HepG2 (cell line): ENCODE measurements around the gene ZPR1. TPM values are rescaled to one million over a fixed set of nuclear protein-coding genes. Genes with fewer than 3 reads are reported as not detected.

Experiments used
- EP300 ChIP-seq, 3 experiments: sonication (generic) in 1 of 3; formaldehyde crosslinking in 1 of 3; IDR thresholded peaks; 2 replicates each; pipeline versions ENCODE4 v1.5.1 to v1.6.1; 2011 to 2020; ENCODE audit warnings: low read depth in 2 of 3, low read length in 2 of 3, borderline replicate concordance in 1 of 3, improper control_type of control experiment in 1 of 3, mild to moderate bottlenecking in 1 of 3, missing genetic modification reagents in 1 of 3, moderate library complexity in 1 of 3
- NR2F1 ChIP-seq, 2 experiments: fragments of 450-650 bp in 1 of 2; formaldehyde crosslinking in 1 of 2; IDR thresholded peaks; 2 replicates each; pipeline versions ENCODE4 v1.5.0 to v1.6.1; 2016 to 2020; ENCODE audit warnings: mild to moderate bottlenecking in 1 of 2, missing compliant biosample characterization in 1 of 2, missing genetic modification reagents in 1 of 2, moderate library complexity in 1 of 2
- PPARG ChIP-seq: conservative IDR thresholded peaks from 2 replicates; pipeline ENCODE4 v1.6.1; 2016; ENCODE audit warnings: missing biosample characterization, missing genetic modification reagents
- SALL1 ChIP-seq: sonication (generic); formaldehyde crosslinking; IDR thresholded peaks from 2 replicates; pipeline ENCODE4 v1.8.0; 2022; ENCODE audit warnings: mild to moderate bottlenecking, missing genetic modification reagents
- SOX6 ChIP-seq, 2 experiments: fragments of 450-650 bp in 1 of 2; sonication (generic) in 1 of 2; formaldehyde crosslinking in 1 of 2; IDR thresholded peaks; 2 replicates each; pipeline versions ENCODE4 v1.4.0 to v1.6.1; 2017 to 2020; ENCODE audit warnings: antibody characterized with exemption in 1 of 2, mild to moderate bottlenecking in 1 of 2, missing genetic modification reagents in 1 of 2
- SPEN ChIP-seq: sonication (generic); formaldehyde crosslinking; IDR thresholded peaks from 2 replicates; pipeline ENCODE4 v1.5.1; 2020; ENCODE audit warnings: low read depth, mild to moderate bottlenecking, missing genetic modification reagents
- TBX2 ChIP-seq: sonication (generic); formaldehyde crosslinking; IDR thresholded peaks from 2 replicates; pipeline ENCODE4 v1.5.0; 2020; ENCODE audit warnings: missing genetic modification reagents, mild to moderate bottlenecking, borderline replicate concordance
- UBTF ChIP-seq: sonication (generic); formaldehyde crosslinking; IDR thresholded peaks from 2 replicates; pipeline ENCODE4 v1.4.0; 2020; ENCODE audit warnings: mild to moderate bottlenecking, missing genetic modification reagents
- ZMYM2 ChIP-seq: sonication (generic); formaldehyde crosslinking; IDR thresholded peaks from 2 replicates; pipeline ENCODE4 v1.8.0; 2022; ENCODE audit warnings: mild to moderate bottlenecking, missing genetic modification reagents
- ZMYM3 ChIP-seq: sonication (generic); formaldehyde crosslinking; IDR thresholded peaks from 2 replicates; pipeline ENCODE4 v1.5.1; 2020; ENCODE audit warnings: mild to moderate bottlenecking, missing genetic modification reagents
- ZNF564 ChIP-seq: sonication (generic); formaldehyde crosslinking; IDR thresholded peaks from 2 replicates; pipeline ENCODE4 v1.8.1; 2023; ENCODE audit warnings: mild to moderate bottlenecking, missing genetic modification reagents
- ZNF609 ChIP-seq: sonication (generic); formaldehyde crosslinking; IDR thresholded peaks from 2 replicates; pipeline ENCODE4 v1.4.0; 2020; ENCODE audit warnings: mild to moderate bottlenecking, missing genetic modification reagents, borderline replicate concordance
- ZNF615 ChIP-seq: sonication (generic); formaldehyde crosslinking; IDR thresholded peaks from 2 replicates; pipeline ENCODE4 v1.5.0; 2020; ENCODE audit warnings: mild to moderate bottlenecking, missing genetic modification reagents, borderline replicate concordance
- ZNF839 ChIP-seq: sonication (generic); formaldehyde crosslinking; IDR thresholded peaks from 2 replicates; pipeline ENCODE4 v1.4.0; 2020; ENCODE audit warnings: missing genetic modification reagents, mild to moderate bottlenecking, borderline replicate concordance
- polyA plus RNA-seq, 8 experiments: library from polyadenylated mRNA; depleted of rRNA in 3 of 8; stranded (reverse) in 7 of 8; unstranded in 1 of 8; fragments of >200 nt; fragmentation: Illumina TruSeq in 4 of 8; extraction: Trizol in 4 of 8; gene quantifications; 2 replicates each; pipeline versions ENCODE4 v1.2.1 to v1.2.3, GENCODE V29; 2011 to 2016; ENCODE audit warnings: low read depth in 4 of 8, missing spikeins in 1 of 8, mixed read lengths in 1 of 8; ENCODE audit not compliant: insufficient read depth in 1 of 8
- total RNA-seq, 5 experiments: library from RNA; depleted of rRNA; stranded (reverse); fragments of >200 nt; fragmentation: Illumina TruSeq; extraction: Trizol; gene quantifications; 2 replicates each; pipeline ENCODE4 v1.2.3, GENCODE V29; 2016; ENCODE audit warnings: low read depth in 1 of 5
- TF ChIP-seq, protein P1 (sequence below): sonication (generic); formaldehyde crosslinking; IDR thresholded peaks from 2 replicates; pipeline ENCODE4 v1.4.0; 2020; ENCODE audit warnings: missing genetic modification reagents, borderline replicate concordance

Gene ZPR1
- total and polyA plus RNA-seq, 2 of the 13 experiments (the other 11 are each of a cell fraction or from before 2014, with no cell fraction given): 40.0 to 79.3 TPM

DNA sequence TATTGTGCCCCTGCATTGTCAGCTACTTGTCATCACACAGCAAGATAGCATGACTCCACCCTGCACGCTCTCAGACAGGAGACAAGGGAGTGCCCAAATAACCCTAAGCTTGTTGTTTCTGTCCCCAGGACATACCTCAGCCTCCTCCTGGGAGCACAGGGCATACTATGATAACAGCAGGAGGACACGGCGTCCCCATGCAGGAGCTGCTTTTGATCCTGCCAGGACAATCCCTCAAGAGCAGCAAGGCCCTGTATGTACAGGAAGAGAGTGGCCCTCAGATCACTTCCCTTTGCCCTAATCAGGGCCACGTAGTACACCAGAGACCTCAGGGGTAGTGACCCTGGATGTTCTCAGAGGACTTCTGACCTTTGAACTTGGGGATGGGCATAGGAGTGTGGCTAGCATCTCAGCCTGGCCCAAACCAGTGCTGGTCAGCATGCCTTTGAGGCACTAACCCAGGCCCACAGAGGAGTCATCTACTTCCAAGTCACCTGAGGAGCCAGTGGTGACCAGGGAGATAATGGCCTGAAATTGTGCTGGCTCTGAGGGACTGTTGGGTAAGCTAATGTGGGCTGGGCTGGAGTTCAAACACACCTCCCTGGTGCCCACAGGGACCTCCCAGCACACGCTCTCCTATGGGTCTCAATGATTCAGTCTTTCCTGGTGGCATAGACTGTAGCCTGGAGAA, 26.1 kb upstream of the ZPR1 start (continued):
- TF ChIP-seq EP300 (IDR thresholded peaks at IDR 0.05; ENCODE audit: low read depth in 2 of 2, low read length in 2 of 2) (peak in 1 of 2 experiments; percentile 25; a peak in 2 of 4 replicates), EP300 (CRISPR knock-in tag; IDR thresholded peaks at IDR 0.05; ENCODE audit: borderline replicate concordance) (no peak), ZNF609 (CRISPR knock-in tag) (peak; percentile 36; the same call in 1 of the 2 replicates), PPARG (peak; percentile 90), ZNF615 (CRISPR knock-in tag) (no peak), SALL1 (CRISPR knock-in tag) (peak; percentile 62), SOX6 (IDR thresholded peaks at IDR 0.05) (no peak), SOX6 (CRISPR knock-in tag; IDR thresholded peaks at IDR 0.05) (peak; percentile 45; the same call in 1 of the 2 replicates), SPEN (CRISPR knock-in tag) (0 out of 2 replicates have a peak, but pooled peaks have one; percentile 30), NR2F1 (CRISPR knock-in tag; IDR thresholded peaks at IDR 0.05) (0 out of 4 replicates have a peak, but pooled peaks of 1 of the 2 experiments have one; percentile 41), ZMYM2 (CRISPR knock-in tag) (peak; percentile 82), ZNF564 (CRISPR knock-in tag) (no peak), ZMYM3 (CRISPR knock-in tag) (peak; percentile 82), UBTF (peak; percentile 21; the same call in 1 of the 2 replicates), ZNF839 (no peak), TBX2 (CRISPR knock-in tag) (peak; percentile 26; the same call in 1 of the 2 replicates)
- TF ChIP-seq, protein P1, sequence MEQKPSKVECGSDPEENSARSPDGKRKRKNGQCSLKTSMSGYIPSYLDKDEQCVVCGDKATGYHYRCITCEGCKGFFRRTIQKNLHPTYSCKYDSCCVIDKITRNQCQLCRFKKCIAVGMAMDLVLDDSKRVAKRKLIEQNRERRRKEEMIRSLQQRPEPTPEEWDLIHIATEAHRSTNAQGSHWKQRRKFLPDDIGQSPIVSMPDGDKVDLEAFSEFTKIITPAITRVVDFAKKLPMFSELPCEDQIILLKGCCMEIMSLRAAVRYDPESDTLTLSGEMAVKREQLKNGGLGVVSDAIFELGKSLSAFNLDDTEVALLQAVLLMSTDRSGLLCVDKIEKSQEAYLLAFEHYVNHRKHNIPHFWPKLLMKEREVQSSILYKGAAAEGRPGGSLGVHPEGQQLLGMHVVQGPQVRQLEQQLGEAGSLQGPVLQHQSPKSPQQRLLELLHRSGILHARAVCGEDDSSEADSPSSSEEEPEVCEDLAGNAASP (CRISPR knock-in tag): peak; percentile 66; the same call in 1 of the 2 replicates
